DOHH2 (cell line): ENCODE measurements around the gene SPDYE2.
"Not testable (repeated sequence)": the region's sequence is repeated elsewhere in the genome, so short reads cannot be mapped to it uniquely, and the experiment has no call there.

ENCODE experiments used
- H3F3A ChIP-seq: fragments of 200-600 bp; sonication (generic), shearing (Covaris generic); 2 replicates; pipeline ENCODE4 v1.6.0; 2016; ENCODE audit warnings: antibody characterized with exemption, mild to moderate bottlenecking; ENCODE audit not compliant: control insufficient read depth, insufficient read depth
- H3K27ac ChIP-seq: fragments of 200-600 bp; sonication (generic); 2 replicates; pipeline ENCODE4 v1.5.1; 2014; ENCODE audit warnings: low read depth, mild to moderate bottlenecking, low read length, moderate library complexity
- H3K27me3 ChIP-seq: fragments of 200-600 bp; sonication (generic); 2 replicates; pipeline ENCODE4 v1.6.1; 2014; ENCODE audit warnings: mild to moderate bottlenecking, low read length, mixed read lengths; ENCODE audit not compliant: control insufficient read depth
- H3K36me3 ChIP-seq: fragments of 200-600 bp; sonication (generic); 2 replicates; pipeline ENCODE4 v1.6.1; 2014; ENCODE audit warnings: mild to moderate bottlenecking, low read length, moderate library complexity, mixed read lengths; ENCODE audit not compliant: control insufficient read depth
- H3K4me1 ChIP-seq: fragments of 200-600 bp; sonication (generic); 2 replicates; pipeline ENCODE4 v1.6.1; 2014; ENCODE audit warnings: mild to moderate bottlenecking, low read length, mixed read lengths; ENCODE audit not compliant: control insufficient read depth
- H3K4me2 ChIP-seq: fragments of 200-600 bp; sonication (generic); 2 replicates; pipeline ENCODE4 v1.6.0; 2014; ENCODE audit warnings: mild to moderate bottlenecking, low read length, moderate library complexity
- H3K4me3 ChIP-seq: fragments of 200-600 bp; sonication (generic); 2 replicates; pipeline ENCODE4 v1.5.1; 2014; ENCODE audit warnings: mild to moderate bottlenecking, low read length, mixed read lengths
- H3K79me2 ChIP-seq: fragments of 200-600 bp; sonication (generic); 2 replicates; pipeline ENCODE4 v1.6.1; 2014; ENCODE audit warnings: mild to moderate bottlenecking, low read length, mixed read lengths; ENCODE audit not compliant: control insufficient read depth
- H3K9me2 ChIP-seq: fragments of 200-600 bp; sonication (generic); replicated peaks from 2 replicates; pipeline ENCODE4 v1.6.1; 2014; ENCODE audit warnings: mild to moderate bottlenecking, low read length, mixed read lengths; ENCODE audit not compliant: control insufficient read depth
- H3K9me3 ChIP-seq: fragments of 200-600 bp; sonication (generic); 2 replicates; pipeline ENCODE4 v1.6.1; 2014; ENCODE audit warnings: antibody characterized with exemption, low read length, mixed read lengths; ENCODE audit not compliant: control insufficient read depth, insufficient read depth
- H4K20me1 ChIP-seq: fragments of 200-600 bp; sonication (generic); 2 replicates; pipeline ENCODE4 v1.6.0; 2014; ENCODE audit warnings: low read depth, mild to moderate bottlenecking, antibody characterized with exemption, low read length, moderate library complexity; ENCODE audit not compliant: control insufficient read depth, insufficient read depth

Gene SPDYE2

GRCh38 chr7:102527822-102528793, 22.9 kb upstream of the SPDYE2 start:
- not testable (repeated sequence) for H3K27ac ChIP-seq, H3K9me3 ChIP-seq, H3K79me2 ChIP-seq, H4K20me1 ChIP-seq, H3K4me1 ChIP-seq, H3F3A ChIP-seq, H3K9me2 ChIP-seq, H3K4me3 ChIP-seq, H3K27me3 ChIP-seq, H3K4me2 ChIP-seq, H3K36me3 ChIP-seq

GRCh38 chr7:102531583-102531982, 19.4 kb upstream of the SPDYE2 start:
- not testable (repeated sequence) for H3K9me3 ChIP-seq, H3K79me2 ChIP-seq, H3K27me3 ChIP-seq, H4K20me1 ChIP-seq, H3K27ac ChIP-seq, H3K9me2 ChIP-seq, H3K36me3 ChIP-seq, H3K4me2 ChIP-seq, H3F3A ChIP-seq, H3K4me1 ChIP-seq, H3K4me3 ChIP-seq

GRCh38 chr7:102532127-102532526, 18.9 kb upstream of the SPDYE2 start:
- not testable (repeated sequence) for H3K4me2 ChIP-seq, H3K9me3 ChIP-seq, H3K27ac ChIP-seq, H3K79me2 ChIP-seq, H3K27me3 ChIP-seq, H3K4me1 ChIP-seq, H3K4me3 ChIP-seq, H3K36me3 ChIP-seq, H4K20me1 ChIP-seq, H3F3A ChIP-seq, H3K9me2 ChIP-seq

GRCh38 chr7:102535062-102535615, 15.9 kb upstream of the SPDYE2 start:
- not testable (repeated sequence) for H3K27me3 ChIP-seq, H3K4me3 ChIP-seq, H3K9me3 ChIP-seq, H3K9me2 ChIP-seq, H3F3A ChIP-seq, H3K79me2 ChIP-seq, H3K36me3 ChIP-seq, H3K27ac ChIP-seq, H3K4me2 ChIP-seq, H4K20me1 ChIP-seq, H3K4me1 ChIP-seq

GRCh38 chr7:102540604-102541003, 10.4 kb upstream of the SPDYE2 start:
- H3K27me3 ChIP-seq, H3F3A ChIP-seq, H3K4me1 ChIP-seq, H3K36me3 ChIP-seq, H3K4me3 ChIP-seq, H3K27ac ChIP-seq, H3K79me2 ChIP-seq, H4K20me1 ChIP-seq, H3K9me3 ChIP-seq, H3K4me2 ChIP-seq, H3K9me2 ChIP-seq: not testable (repeated sequence)

GRCh38 chr7:102542083-102542482, 8.9 kb upstream of the SPDYE2 start:
- not testable (repeated sequence) for H3K79me2 ChIP-seq, H3K4me1 ChIP-seq, H3K4me3 ChIP-seq, H3K36me3 ChIP-seq, H3K9me3 ChIP-seq, H3K4me2 ChIP-seq, H3K27ac ChIP-seq, H3K27me3 ChIP-seq, H4K20me1 ChIP-seq, H3F3A ChIP-seq, H3K9me2 ChIP-seq

GRCh38 chr7:102542771-102543170, 8.3 kb upstream of the SPDYE2 start:
- H3K9me3 ChIP-seq, H3K4me3 ChIP-seq, H3K27ac ChIP-seq, H4K20me1 ChIP-seq, H3K36me3 ChIP-seq, H3K9me2 ChIP-seq, H3F3A ChIP-seq, H3K27me3 ChIP-seq, H3K4me1 ChIP-seq, H3K4me2 ChIP-seq, H3K79me2 ChIP-seq: not testable (repeated sequence)

- not testable (repeated sequence) for H3F3A ChIP-seq, H4K20me1 ChIP-seq, H3K4me1 ChIP-seq, H3K79me2 ChIP-seq, H3K4me2 ChIP-seq, H3K9me3 ChIP-seq, H3K27me3 ChIP-seq, H3K9me2 ChIP-seq, H3K36me3 ChIP-seq, H3K27ac ChIP-seq, H3K4me3 ChIP-seq
These were observed 7.4 kb upstream of the SPDYE2 start, which contains the start of gene UPK3BL2 for GRCh38 chr7:102543596-102543995. UPK3BL2 (minus strand) TSS chr7:102543696; CDS start chr7:102543636, 60 bp downstream.
